CD1c-positive myeloid dendritic cell (primary cell): ENCODE data around the gene C2orf68.
"Not testable (repeated sequence)": the region's sequence is repeated elsewhere in the genome, so short reads cannot be mapped to it uniquely, and the experiment has no call there.

Experiments used
- DNase-seq: peaks from one replicate; pipeline ENCODE4 v3.0.0-alpha.2; 2016; ENCODE audit errors: extremely low spot score

The C2orf68 gene

GRCh38 chr2:85582492-85582891, 29.4 kb downstream of the C2orf68 start:
- DNase-seq: peak; percentile 20

- no peak for DNase-seq
These were observed 31.7 kb downstream of the C2orf68 start for GRCh38 chr2:85580206-85580605.

- DNase-seq: peak; percentile 61
These were observed 32.5 kb downstream of the C2orf68 start for GRCh38 chr2:85579266-85579935.

- DNase-seq: peak; percentile 77
These were observed 33.4 kb downstream of the C2orf68 start for GRCh38 chr2:85578243-85579180.

- DNase-seq: peak; percentile 70
These were observed 34.3 kb downstream of the C2orf68 start, which contains the start of gene VAMP8 for GRCh38 chr2:85577386-85578242. Gene VAMP8 (plus strand): TSS chr2:85577586. CDS start chr2:85577647, 61 bp downstream.

- DNase-seq: no peak
These were observed 34.8 kb downstream of the C2orf68 start for GRCh38 chr2:85577063-85577385.

- no peak for DNase-seq
These were observed 36.1 kb downstream of the C2orf68 start for GRCh38 chr2:85575739-85576138.

- no peak for DNase-seq
These were observed 45.6 kb downstream of the C2orf68 start for GRCh38 chr2:85566265-85566664.

- peak; percentile 87 for DNase-seq
These were observed 47.7 kb downstream of the C2orf68 start for GRCh38 chr2:85564144-85564563.

- peak; percentile 97 for DNase-seq
These were observed 50.3 kb downstream of the C2orf68 start, which contains the start of gene GGCX for GRCh38 chr2:85561280-85562212. Gene GGCX (minus strand): TSS chr2:85561493. CDS start chr2:85561428, 65 bp downstream.

- DNase-seq: no peak
These were observed 51.0 kb downstream of the C2orf68 start for GRCh38 chr2:85560812-85561279.

GRCh38 chr2:85560403-85560726, 51.5 kb downstream of the C2orf68 start:
- DNase-seq: not testable (repeated sequence)

- DNase-seq: no peak
These were observed 53.7 kb downstream of the C2orf68 start for GRCh38 chr2:85558160-85558559.

- DNase-seq: no peak
These were observed 54.7 kb downstream of the C2orf68 start for GRCh38 chr2:85557130-85557529.
